Tibial nerve (tissue), 4 donors: ENCODE data around the gene PHOX2A. TPM values are rescaled to one million over a fixed set of nuclear protein-coding genes. Genes with fewer than 3 reads are reported as not detected.

ENCODE experiments used
- DNase-seq, 2 donors: peaks; one replicate each; pipeline ENCODE4 v3.0.0-alpha.2; 2019; ENCODE audit warnings: low spot score in 2 of 2
- H3K27ac ChIP-seq, 4 donors: fragments of 200-600 bp; sonication (generic) in 3 of 4; one replicate each; pipeline ENCODE4 v1.5.1; 2017 to 2019; ENCODE audit warnings: mild to moderate bottlenecking in 1 of 4
- H3K27me3 ChIP-seq, 2 donors: fragments of 200-600 bp; sonication (generic) in 1 of 2; one replicate each; pipeline versions ENCODE4 v1.5.1 to v1.6.0; 2017 to 2019
- H3K36me3 ChIP-seq, 3 donors: fragments of 200-600 bp; sonication (generic); one replicate each; pipeline ENCODE4 v1.5.1; 2018 to 2019
- H3K4me1 ChIP-seq, 4 donors: fragments of 200-600 bp; sonication (generic) in 3 of 4; one replicate each; pipeline ENCODE4 v1.5.1; 2017 to 2019
- H3K4me3 ChIP-seq, 4 donors: fragments of 200-600 bp; sonication (generic) in 3 of 4; one replicate each; pipeline ENCODE4 v1.5.1; 2017 to 2019; ENCODE audit warnings: mild to moderate bottlenecking in 1 of 4, moderate library complexity in 1 of 4
- H3K9me3 ChIP-seq, 4 donors: fragments of 200-600 bp; sonication (generic) in 3 of 4; one replicate each; pipeline ENCODE4 v1.5.1; 2017 to 2019
- CTCF ChIP-seq, 5 experiments: fragments of 200-600 bp in 3 of 5; fragments of 450-650 bp in 2 of 5; sonication (generic) in 3 of 5; IDR thresholded peaks; one replicate each; pipeline ENCODE4 v1.5.1; 2016 to 2019; ENCODE audit warnings: antibody characterized with exemption in 5 of 5, mild to moderate bottlenecking in 3 of 5, moderate library complexity in 2 of 5
- EP300 ChIP-seq, 2 donors: sonication (generic); formaldehyde crosslinking; IDR thresholded peaks; one replicate each; pipeline ENCODE4 v1.6.1; 2017; ENCODE audit warnings: antibody characterized with exemption in 2 of 2, mild to moderate bottlenecking in 1 of 2
- POLR2A ChIP-seq, 2 donors: fragments of 450-650 bp; IDR thresholded peaks; one replicate each; pipeline ENCODE4 v1.6.1; 2017; ENCODE audit warnings: antibody characterized with exemption in 2 of 2, mild to moderate bottlenecking in 2 of 2, moderate library complexity in 2 of 2
- WGBS, 2 donors: methylation state at CpG; one replicate each; pipeline ENCODE4 v1.1.5; 2018; 5-methylcytosine and 5-hydroxymethylcytosine counted together
- total RNA-seq, 4 donors: library from RNA; depleted of rRNA; stranded (reverse); fragments of >200 nt; gene quantifications; one replicate each; pipeline ENCODE4 v1.1.0, GENCODE V29; 2016

The PHOX2A gene
- total RNA-seq, 4 donors from 2014 or later = not detected

- Histone ChIP-seq H3K27ac (no peak within 1 kb of the TSS), H3K9me3 (no peaks in the 10 kb centered on the region), H3K27me3 (no peaks in the 10 kb centered on the region), H3K4me3 (no peak within 1 kb of the TSS), H3K4me1 (peaks cover 0 to 7% (median 0%) of the 10 kb centered on the region in 4 donors), H3K36me3 (no peaks in the 10 kb centered on the region)
- DNase-seq = no peak
- TF ChIP-seq CTCF (IDR thresholded peaks at IDR 0.05) (no peak), POLR2A (IDR thresholded peaks at IDR 0.05) (no peak), EP300 (IDR thresholded peaks at IDR 0.05) (no peak)
- WGBS, 2 donors = 61 to 78% methylated on average over 4 to 5 of the region's 5 CpGs
Measured at GRCh38 chr11:72191961-72192381, 52.0 kb downstream of the PHOX2A start, which contains the start of gene FOLR1. Gene FOLR1, plus strand, starts transcription at chr11:72192140. Its CDS starts 34 bp downstream, at chr11:72192174.

GRCh38 chr11:72190631-72191071 lies 53.3 kb downstream of the PHOX2A start:
- Histone ChIP-seq H3K9me3 (no peaks in the 10 kb centered on the region), H3K4me3 (no peak overlapping the region), H3K27ac (no peak overlapping the region), H3K36me3 (no peaks in the 10 kb centered on the region), H3K27me3 (no peaks in the 10 kb centered on the region), H3K4me1 (peaks cover 0 to 4% (median 0%) of the 10 kb centered on the region in 4 donors)
- no peak for DNase-seq
- 62 to 70% methylated on average over 5 of the region's 5 CpGs for WGBS, 2 donors
- TF ChIP-seq CTCF (IDR thresholded peaks at IDR 0.05) = no peak
- TF ChIP-seq POLR2A (IDR thresholded peaks at IDR 0.05) = no peak
- TF ChIP-seq EP300 (IDR thresholded peaks at IDR 0.05) = no peak

- H3K4me3 ChIP-seq = no peak overlapping the region
- no peak for DNase-seq
- no peaks in the 10 kb centered on the region for H3K36me3 ChIP-seq
- no peaks in the 10 kb centered on the region for H3K9me3 ChIP-seq
- no peaks in the 10 kb centered on the region for H3K4me1 ChIP-seq
- TF ChIP-seq CTCF (IDR thresholded peaks at IDR 0.05) (no peak), EP300 (IDR thresholded peaks at IDR 0.05) (no peak), POLR2A (IDR thresholded peaks at IDR 0.05) (no peak)
- no peaks in the 10 kb centered on the region for H3K27me3 ChIP-seq
- H3K27ac ChIP-seq = no peak overlapping the region
- WGBS, 2 donors = 55 to 69% methylated on average over 3 of the region's 3 CpGs
Measured at GRCh38 chr11:72189455-72190250, 54.3 kb downstream of the PHOX2A start.

Other genes with a start within 250 kb of the PHOX2A start
- 10 to 100 TPM in 1 of 4 donors, 1 to 10 TPM in 3; 5.1 to 11.6 (median 6.3) TPM for gene IL18BP, start 245.3 kb downstream of the PHOX2A start, total RNA-seq
- gene NUMA1, start 163.6 kb downstream of the PHOX2A start, total RNA-seq = 100 to 1,000 TPM; 345 to 650 (median 380) TPM
- 10 to 100 TPM in 1 of 4 donors, 1 to 10 TPM in 3; 7.3 to 10.8 (median 9.2) TPM for gene LRRC51, start 163.3 kb downstream of the PHOX2A start, total RNA-seq
- 100 to 1,000 TPM; 116 to 133 (median 128) TPM for gene LAMTOR1, start 140.9 kb downstream of the PHOX2A start, total RNA-seq
- not detected for gene TOMT, start 138.3 kb downstream of the PHOX2A start, total RNA-seq
- gene ANAPC15, start 131.5 kb downstream of the PHOX2A start, total RNA-seq = 10 to 100 TPM; 20.8 to 36.7 (median 30.8) TPM
- gene FOLR3, start 108.5 kb downstream of the PHOX2A start, total RNA-seq = under 1 TPM in 1 of 4 donors, not detected in 3; 0.63 TPM
- gene FOLR1, start 52.0 kb downstream of the PHOX2A start, total RNA-seq = under 1 TPM in 2 of 4 donors, not detected in 2; 0.39 to 0.66 TPM
- gene FOLR2, start 27.4 kb downstream of the PHOX2A start, total RNA-seq = 10 to 100 TPM; 27.8 to 60.9 (median 35.7) TPM
- gene INPPL1, start 19.4 kb downstream of the PHOX2A start, total RNA-seq = 100 to 1,000 TPM in 2 of 4 donors, 10 to 100 TPM in 2; 73.6 to 137 (median 94.8) TPM
- 10 to 100 TPM; 19.4 to 37.8 (median 27.1) TPM for gene CLPB, start 190.4 kb upstream of the PHOX2A start, total RNA-seq